GM12865 (cell line): ENCODE measurements around the gene FASN.

Experiments
- DNase-seq: peaks from one replicate; pipeline ENCODE4 v3.0.0; 2010; ENCODE audit warnings: low read depth
- H3K4me3 ChIP-seq: 2 replicates; pipeline ENCODE4 v1.5.1; 2011; ENCODE audit warnings: mild to moderate bottlenecking, low read depth, low read length, control low read depth
- CTCF ChIP-seq: IDR thresholded peaks from 2 replicates; pipeline ENCODE4 v1.5.1; 2011; ENCODE audit warnings: low read length, control low read depth, low read depth, inconsistent platforms; ENCODE audit not compliant: insufficient read depth; ENCODE audit errors: missing control alignments

The FASN gene

GRCh38 chr17:82124101-82124500 is 26.1 kb upstream of the FASN start:
- H3K4me3 ChIP-seq = no peak overlapping the region
- DNase-seq = no peak
- TF ChIP-seq CTCF = no peak

GRCh38 chr17:82121660-82122629 is 23.9 kb upstream of the FASN start:
- peak; percentile 38 for DNase-seq
- no peak for TF ChIP-seq CTCF
- H3K4me3 ChIP-seq = no peak overlapping the region

GRCh38 chr17:82121246-82121645 is 23.2 kb upstream of the FASN start:
- H3K4me3 ChIP-seq = no peak overlapping the region
- DNase-seq = no peak
- TF ChIP-seq CTCF = no peak

GRCh38 chr17:82120148-82120547 is 22.1 kb upstream of the FASN start:
- TF ChIP-seq CTCF = no peak
- H3K4me3 ChIP-seq = no peak overlapping the region
- DNase-seq = no peak

GRCh38 chr17:82118815-82119380 is 20.9 kb upstream of the FASN start:
- no peak for DNase-seq
- no peak for TF ChIP-seq CTCF
- no peak overlapping the region for H3K4me3 ChIP-seq

GRCh38 chr17:82118168-82118814 is 20.3 kb upstream of the FASN start:
- TF ChIP-seq CTCF = no peak
- no peak for DNase-seq
- no peak overlapping the region for H3K4me3 ChIP-seq
